SK-N-SH (cell line): ENCODE measurements around the gene GMPR2. TPM values are rescaled to one million over a fixed set of nuclear protein-coding genes. Genes with fewer than 3 reads are reported as not detected.
A peak's percentile ranks its signal among the peaks of the same experiment; 100 is the strongest.
"Not testable (repeated sequence)": the region's sequence is repeated elsewhere in the genome, so short reads cannot be mapped to it uniquely, and the experiment has no call there.

Experiments used
- CTCF ChIA-PET: fragments of 300-600, 350-600 bp; formaldehyde crosslinking; extraction: SDS; loops from one replicate; lab custom pipeline; 2021; lab: Yijun Ruan, JAX
- POLR2A ChIA-PET: fragments of 350-600 bp; sonication (Branson Sonifier 250); formaldehyde crosslinking; extraction: SDS; loops from one replicate; lab custom pipeline; 2020; ENCODE audit warnings: antibody characterized with exemption, inconsistent platforms; lab: Yijun Ruan, JAX
- DNase-seq: peaks from one replicate; pipeline ENCODE4 v3.0.0; 2012
- H2AFZ ChIP-seq: fragments of 200-600 bp; sonication (generic); 2 replicates; pipeline ENCODE4 v1.8.1; 2016; ENCODE audit warnings: antibody characterized with exemption, mild to moderate bottlenecking, low read depth
- H3F3A ChIP-seq: fragments of 200-600 bp; sonication (generic); replicated peaks from 2 replicates; pipeline ENCODE3; 2016; ENCODE audit warnings: antibody characterized with exemption, mild to moderate bottlenecking; ENCODE audit not compliant: insufficient read depth
- H3K27ac ChIP-seq, 2 experiments: fragments of 200-500 bp in 1 of 2; fragments of 200-600 bp in 1 of 2; sonication (Bioruptor generic) in 1 of 2; sonication (generic), shearing (Covaris generic) in 1 of 2; 2 replicates each; pipeline versions ENCODE4 v1.5.1 to v1.6.1; 2014 to 2016; ENCODE audit warnings: low read depth in 2 of 2, inconsistent platforms in 1 of 2, low read length in 1 of 2, mild to moderate bottlenecking in 1 of 2, mixed read lengths in 1 of 2
- H3K27me3 ChIP-seq: fragments of 200-600 bp; sonication (generic), shearing (Covaris generic); 2 replicates; pipeline ENCODE4 v1.6.1; 2016; ENCODE audit warnings: mixed run types; ENCODE audit not compliant: insufficient read depth
- H3K36me3 ChIP-seq, 2 experiments: fragments of 200-500 bp in 1 of 2; fragments of 200-600 bp in 1 of 2; sonication (Bioruptor generic) in 1 of 2; sonication (generic) in 1 of 2; replicated peaks in 1 of 2; 2 replicates each; pipeline versions ENCODE3 to v1.5.1; 2014 to 2016; ENCODE audit warnings: low read length in 1 of 2, mild to moderate bottlenecking in 1 of 2; ENCODE audit not compliant: insufficient read depth in 2 of 2, control insufficient read depth in 1 of 2
- H3K4me1 ChIP-seq, 2 experiments: fragments of 200-500 bp in 1 of 2; fragments of 200-600 bp in 1 of 2; sonication (Bioruptor generic) in 1 of 2; sonication (generic), shearing (Covaris generic) in 1 of 2; 2 replicates each; pipeline versions ENCODE4 v1.5.1 to v1.6.1; 2014 to 2016; ENCODE audit warnings: low read depth in 1 of 2, low read length in 1 of 2, mixed run types in 1 of 2; ENCODE audit not compliant: insufficient read depth in 2 of 2, control insufficient read depth in 1 of 2
- H3K4me2 ChIP-seq: fragments of 200-600 bp; sonication (generic), shearing (Covaris generic); 2 replicates; pipeline ENCODE4 v1.6.1; 2017; ENCODE audit warnings: mixed run types
- H3K4me3 ChIP-seq, 2 experiments: fragments of 200-500 bp in 1 of 2; fragments of 200-600 bp in 1 of 2; sonication (Bioruptor generic) in 1 of 2; sonication (generic), shearing (Covaris generic) in 1 of 2; 2 replicates each; pipeline versions ENCODE4 v1.5.1 to v1.8.1; 2014 to 2016; ENCODE audit warnings: low read depth in 2 of 2, inconsistent platforms in 1 of 2, low read length in 1 of 2, mild to moderate bottlenecking in 1 of 2, mixed read lengths in 1 of 2, moderate library complexity in 1 of 2
- H3K79me2 ChIP-seq: fragments of 200-600 bp; sonication (generic); 2 replicates; pipeline ENCODE4 v1.8.1; 2017; ENCODE audit warnings: mild to moderate bottlenecking; ENCODE audit not compliant: insufficient read depth
- H3K9ac ChIP-seq: fragments of 200-600 bp; sonication (generic); 2 replicates; pipeline ENCODE4 v1.6.1; 2017; ENCODE audit warnings: mixed run types
- H3K9me2 ChIP-seq: fragments of 200-600 bp; sonication (generic); 2 replicates; pipeline ENCODE4 v1.6.1; 2017; ENCODE audit warnings: mixed run types
- H3K9me3 ChIP-seq: fragments of 200-600 bp; sonication (generic); 2 replicates; pipeline ENCODE4 v1.6.1; 2017; ENCODE audit warnings: mixed run types, mild to moderate bottlenecking, moderate library complexity
- H4K20me1 ChIP-seq: fragments of 200-600 bp; sonication (generic); 2 replicates; pipeline ENCODE4 v1.6.1; 2017; ENCODE audit warnings: mild to moderate bottlenecking, mixed run types; ENCODE audit not compliant: insufficient read depth
- CTCF ChIP-seq: fragments of 200-600 bp; sonication (generic); IDR thresholded peaks from 2 replicates; pipeline ENCODE4 v1.6.1; 2017; ENCODE audit warnings: antibody characterized with exemption, mild to moderate bottlenecking, moderate library complexity
- ELF1 ChIP-seq: IDR thresholded peaks from 2 replicates; pipeline ENCODE4 v1.4.0; 2012
- FOXJ3 ChIP-seq: sonication (generic); formaldehyde crosslinking; IDR thresholded peaks from 2 replicates; pipeline ENCODE4 v1.5.1; 2020; ENCODE audit warnings: mild to moderate bottlenecking, missing genetic modification reagents
- MAX ChIP-seq: IDR thresholded peaks from 2 replicates; pipeline ENCODE4 v1.4.0; 2012; ENCODE audit warnings: low read depth
- NFIC ChIP-seq: IDR thresholded peaks from 2 replicates; pipeline ENCODE4 v1.4.0; 2012; ENCODE audit warnings: borderline replicate concordance
- REST ChIP-seq: IDR thresholded peaks from 2 replicates; pipeline ENCODE4 v1.6.1; 2012; ENCODE audit warnings: mild to moderate bottlenecking, low read depth, low read length, moderate library complexity
- SIN3A ChIP-seq: IDR thresholded peaks from 2 replicates; pipeline ENCODE4 v1.6.1; 2012; ENCODE audit warnings: low read depth, mild to moderate bottlenecking, low read length, moderate library complexity, borderline replicate concordance
- TEAD4 ChIP-seq: IDR thresholded peaks from 2 replicates; pipeline ENCODE4 v1.4.0; 2012; ENCODE audit warnings: mild to moderate bottlenecking, borderline replicate concordance; ENCODE audit not compliant: insufficient read depth
- YY1 ChIP-seq: IDR thresholded peaks from 2 replicates; pipeline ENCODE4 v1.4.0; 2012; ENCODE audit warnings: low read depth, mild to moderate bottlenecking
- ZBTB33 ChIP-seq: IDR thresholded peaks from 2 replicates; pipeline ENCODE4 v1.4.0; 2012; ENCODE audit warnings: low read depth, borderline replicate concordance
- WGBS: methylation state at CpG from one replicate; pipeline ENCODE4 v1.1.6; 2017; ENCODE audit warnings: low lambda C conversion rate; 5-methylcytosine and 5-hydroxymethylcytosine counted together
- polyA plus RNA-seq, 3 experiments: library from polyadenylated mRNA; depleted of rRNA; stranded (reverse); fragments of >200 nt; gene quantifications; 2 replicates each; pipeline ENCODE4 v1.2.3, GENCODE V29; 2012

The GMPR2 gene
- polyA plus RNA-seq, 1 of the 3 experiments (the other 2 are of a cell fraction) = 97.0 TPM

GRCh38 chr14:24216345-24216699 is 16.4 kb upstream of the GMPR2 start:
- Histone ChIP-seq H3K9me3 (no peaks in the 10 kb centered on the region), H3K4me2 (peak overlapping the region; percentile 78), H4K20me1 (peaks cover 3% of the 10 kb centered on the region; the same call in 1 of the 2 replicates), H2AFZ (no peak overlapping the region), H3F3A (peaks cover 26% of the 10 kb centered on the region), H3K27ac (peak overlapping the region; percentile 71 to 88; a peak in 2 of 4 replicates), H3K36me3 (peaks cover 9 to 26% of the 10 kb centered on the region in 2 experiments), H3K27me3 (no peaks in the 10 kb centered on the region), H3K4me1 (peaks cover 9 to 17% of the 10 kb centered on the region in 2 experiments; a peak in 3 of 4 replicates), H3K79me2 (peaks cover 59% of the 10 kb centered on the region), H3K4me3 (peak overlapping the region; percentile 73 to 82; a peak in 2 of 4 replicates), H3K9ac (no peak overlapping the region), H3K9me2 (no peaks in the 10 kb centered on the region)
- CTCF ChIA-PET = interaction anchor here (0.8 to 3.8 kb wide), 14 partner anchors 9 to 126 kb away, joined by 3 to 20 read pairs (median 5); partner anchors contain the start of genes IRF9, NOP9, TINF2 and TM9SF1
- TF ChIP-seq MAX (no peak), TEAD4 (no peak), ZBTB33 (no peak), FOXJ3 (no peak), ELF1 (no peak), YY1 (no peak), SIN3A (no peak), REST (no peak), NFIC (no peak), CTCF (no peak)
- 85% methylated on average over 2 of the region's 2 CpGs for WGBS
- POLR2A ChIA-PET = interaction anchor here (0.8 to 1.2 kb wide), 4 partner anchors 21 to 221 kb away, joined by 3 to 9 read pairs (median 4); partner anchors contain the start of genes RABGGTA, TINF2 and TM9SF1
- no peak for DNase-seq

GRCh38 chr14:24216876-24217275 is 15.9 kb upstream of the GMPR2 start:
- DNase-seq, H3K9ac ChIP-seq, H3K9me3 ChIP-seq, H3K4me3 ChIP-seq, H3K9me2 ChIP-seq, H3K4me2 ChIP-seq, H4K20me1 ChIP-seq, H3K27me3 ChIP-seq, H3K27ac ChIP-seq, H2AFZ ChIP-seq, POLR2A ChIA-PET: not testable (repeated sequence)
- peaks cover 9 to 23% of the 10 kb centered on the region in 2 experiments for H3K36me3 ChIP-seq
- H3K4me1 ChIP-seq = peaks cover 9 to 17% of the 10 kb centered on the region in 2 experiments; a peak in 3 of 4 replicates
- peaks cover 59% of the 10 kb centered on the region for H3K79me2 ChIP-seq
- WGBS = 100% methylated on average over 1 of the region's 1 CpG
- peaks cover 26% of the 10 kb centered on the region for H3F3A ChIP-seq
- CTCF ChIA-PET = interaction anchor here (0.9 to 3.8 kb wide), 7 partner anchors 11 to 126 kb away, joined by 3 to 20 read pairs (median 11); partner anchors contain the start of genes IRF9 and TINF2
